ENCODE data around the gene TRIM67. TPM values are rescaled to one million over a fixed set of nuclear protein-coding genes. Genes with fewer than 3 reads are reported as not detected.

The TRIM67 gene
- total and polyA plus RNA-seq, 9 of the 15 experiments (the other 6 are each of a cell fraction or from before 2014, with no cell fraction given), result 0.04 to 0.60 (median 0.31) TPM

- TF ChIP-seq ZNF445 (CRISPR knock-in tag; IDR thresholded peaks at IDR 0.05; ENCODE audit: low read depth), result no peak
- no peak for TF ChIP-seq PRMT5 (CRISPR knock-in tag; IDR thresholded peaks at IDR 0.05)
- no peak for TF ChIP-seq MCM5 (IDR thresholded peaks at IDR 0.05; ENCODE audit: low read depth)
- TF ChIP-seq, protein P1, sequence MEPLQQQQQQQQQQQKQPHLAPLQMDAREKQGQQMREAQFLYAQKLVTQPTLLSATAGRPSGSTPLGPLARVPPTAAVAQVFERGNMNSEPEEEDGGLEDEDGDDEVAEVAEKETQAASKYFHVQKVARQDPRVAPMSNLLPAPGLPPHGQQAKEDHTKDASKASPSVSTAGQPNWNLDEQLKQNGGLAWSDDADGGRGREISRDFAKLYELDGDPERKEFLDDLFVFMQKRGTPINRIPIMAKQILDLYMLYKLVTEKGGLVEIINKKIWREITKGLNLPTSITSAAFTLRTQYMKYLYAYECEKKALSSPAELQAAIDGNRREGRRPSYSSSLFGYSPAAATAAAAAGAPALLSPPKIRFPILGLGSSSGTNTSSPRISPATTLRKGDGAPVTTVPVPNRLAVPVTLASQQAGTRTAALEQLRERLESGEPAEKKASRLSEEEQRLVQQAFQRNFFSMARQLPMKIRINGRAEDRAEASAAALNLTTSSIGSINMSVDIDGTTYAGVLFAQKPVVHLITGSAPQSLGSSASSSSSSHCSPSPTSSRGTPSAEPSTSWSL (CRISPR knock-in tag; IDR thresholded peaks at IDR 0.05; ENCODE audit: borderline replicate concordance), result no peak
- 0 out of 2 replicates have a peak, but pooled peaks have one; percentile 8 for TF ChIP-seq GATAD2B (IDR thresholded peaks at IDR 0.05; ENCODE audit: borderline replicate concordance)
- no peak for TF ChIP-seq ZNF217 (CRISPR knock-in tag; IDR thresholded peaks at IDR 0.05)
- no peak for TF ChIP-seq NR3C1 (CRISPR knock-in tag; IDR thresholded peaks at IDR 0.05)
- no peak for TF ChIP-seq USF2 (CRISPR knock-in tag; IDR thresholded peaks at IDR 0.05)
- no peak for TF ChIP-seq ZKSCAN3 (CRISPR knock-in tag; IDR thresholded peaks at IDR 0.05)
- no peak for TF ChIP-seq SRSF7 (optimal IDR thresholded peaks at IDR 0.05; ENCODE audit: low read depth, low read length)
- TF ChIP-seq ZNF282 (CRISPR knock-in tag; IDR thresholded peaks at IDR 0.05), result no peak
- no peak for TF ChIP-seq BDP1 (IDR thresholded peaks at IDR 0.05; ENCODE audit: insufficient read depth, insufficient read length)
- TF ChIP-seq AFF1 (IDR thresholded peaks at IDR 0.05; ENCODE audit: low read depth in 1 of 2, partially characterized antibody in 2 of 2), result peak in 1 of 2 experiments; percentile 64
- TF ChIP-seq, protein P2, sequence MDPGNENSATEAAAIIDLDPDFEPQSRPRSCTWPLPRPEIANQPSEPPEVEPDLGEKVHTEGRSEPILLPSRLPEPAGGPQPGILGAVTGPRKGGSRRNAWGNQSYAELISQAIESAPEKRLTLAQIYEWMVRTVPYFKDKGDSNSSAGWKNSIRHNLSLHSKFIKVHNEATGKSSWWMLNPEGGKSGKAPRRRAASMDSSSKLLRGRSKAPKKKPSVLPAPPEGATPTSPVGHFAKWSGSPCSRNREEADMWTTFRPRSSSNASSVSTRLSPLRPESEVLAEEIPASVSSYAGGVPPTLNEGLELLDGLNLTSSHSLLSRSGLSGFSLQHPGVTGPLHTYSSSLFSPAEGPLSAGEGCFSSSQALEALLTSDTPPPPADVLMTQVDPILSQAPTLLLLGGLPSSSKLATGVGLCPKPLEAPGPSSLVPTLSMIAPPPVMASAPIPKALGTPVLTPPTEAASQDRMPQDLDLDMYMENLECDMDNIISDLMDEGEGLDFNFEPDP (CRISPR knock-in tag; IDR thresholded peaks at IDR 0.05), result no peak
- no peak for TF ChIP-seq MYC (IDR thresholded peaks at IDR 0.05; ENCODE audit: low read depth, low read length)
- no peak for TF ChIP-seq MYC (CRISPR knock-in tag; IDR thresholded peaks at IDR 0.05; ENCODE audit: borderline replicate concordance, low read depth)
- no peak for TF ChIP-seq CHCHD3 (CRISPR knock-in tag; IDR thresholded peaks at IDR 0.05)
- no peak for TF ChIP-seq CBX2 (IDR thresholded peaks at IDR 0.05; ENCODE audit: insufficient read depth, low read length, poor library complexity, severe bottlenecking)
- TF ChIP-seq NFIX (CRISPR knock-in tag; IDR thresholded peaks at IDR 0.05; ENCODE audit: low read depth), result no peak
These were observed 80.8 kb downstream of the TRIM67 start (continued) for GRCh38 chr1:231242516-231243198.

Data from K562 (cell line).